ENCODE results near the gene SFXN3. TPM values are rescaled to one million over a fixed set of nuclear protein-coding genes. Genes with fewer than 3 reads are reported as not detected.
A peak's percentile ranks its signal among the peaks of the same experiment; 100 is the strongest.

Gene SFXN3
- total RNA-seq, 1 donor from 2014 or later = 81.0 TPM

DNA sequence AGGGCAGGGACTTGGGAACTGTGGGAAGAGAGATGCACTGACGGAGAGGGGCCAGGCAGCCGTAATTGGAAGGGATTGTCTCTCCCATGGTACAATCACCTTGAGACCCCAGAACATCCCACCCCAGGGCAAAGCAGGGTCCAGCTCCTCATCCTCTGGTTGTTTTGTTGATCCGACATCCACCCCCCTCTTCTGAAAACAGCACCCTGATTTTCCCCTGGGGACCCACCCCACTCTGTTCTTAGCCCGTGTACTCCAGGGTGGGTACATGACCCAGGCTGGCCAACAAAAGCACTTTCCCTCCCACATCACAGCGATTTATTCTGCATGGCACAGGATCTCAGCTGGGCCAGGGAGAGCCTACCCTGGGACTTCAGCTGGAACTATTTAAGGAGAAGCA, 14.2 kb upstream of the SFXN3 start:
- H3K27ac Mint-ChIP-seq (ENCODE audit: unreplicated experiment) = no peak overlapping the region
- TF ChIP-seq, protein P1, sequence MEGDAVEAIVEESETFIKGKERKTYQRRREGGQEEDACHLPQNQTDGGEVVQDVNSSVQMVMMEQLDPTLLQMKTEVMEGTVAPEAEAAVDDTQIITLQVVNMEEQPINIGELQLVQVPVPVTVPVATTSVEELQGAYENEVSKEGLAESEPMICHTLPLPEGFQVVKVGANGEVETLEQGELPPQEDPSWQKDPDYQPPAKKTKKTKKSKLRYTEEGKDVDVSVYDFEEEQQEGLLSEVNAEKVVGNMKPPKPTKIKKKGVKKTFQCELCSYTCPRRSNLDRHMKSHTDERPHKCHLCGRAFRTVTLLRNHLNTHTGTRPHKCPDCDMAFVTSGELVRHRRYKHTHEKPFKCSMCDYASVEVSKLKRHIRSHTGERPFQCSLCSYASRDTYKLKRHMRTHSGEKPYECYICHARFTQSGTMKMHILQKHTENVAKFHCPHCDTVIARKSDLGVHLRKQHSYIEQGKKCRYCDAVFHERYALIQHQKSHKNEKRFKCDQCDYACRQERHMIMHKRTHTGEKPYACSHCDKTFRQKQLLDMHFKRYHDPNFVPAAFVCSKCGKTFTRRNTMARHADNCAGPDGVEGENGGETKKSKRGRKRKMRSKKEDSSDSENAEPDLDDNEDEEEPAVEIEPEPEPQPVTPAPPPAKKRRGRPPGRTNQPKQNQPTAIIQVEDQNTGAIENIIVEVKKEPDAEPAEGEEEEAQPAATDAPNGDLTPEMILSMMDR (IDR thresholded peaks at IDR 0.05) = no peak
- no peak for DNase-seq (ENCODE audit: extremely low spot score, unreplicated experiment)
- no peak overlapping the region for H3K4me3 Mint-ChIP-seq (ENCODE audit: unreplicated experiment)
- H3K27me3 Mint-ChIP-seq (ENCODE audit: unreplicated experiment) = no peaks in the 10 kb centered on the region
- no peaks in the 10 kb centered on the region for H3K9me3 Mint-ChIP-seq (ENCODE audit: unreplicated experiment)
- peaks cover 34% of the 10 kb centered on the region for H3K4me1 Mint-ChIP-seq (ENCODE audit: unreplicated experiment)
- H3K36me3 Mint-ChIP-seq (ENCODE audit: unreplicated experiment) = no peaks in the 10 kb centered on the region

DNA sequence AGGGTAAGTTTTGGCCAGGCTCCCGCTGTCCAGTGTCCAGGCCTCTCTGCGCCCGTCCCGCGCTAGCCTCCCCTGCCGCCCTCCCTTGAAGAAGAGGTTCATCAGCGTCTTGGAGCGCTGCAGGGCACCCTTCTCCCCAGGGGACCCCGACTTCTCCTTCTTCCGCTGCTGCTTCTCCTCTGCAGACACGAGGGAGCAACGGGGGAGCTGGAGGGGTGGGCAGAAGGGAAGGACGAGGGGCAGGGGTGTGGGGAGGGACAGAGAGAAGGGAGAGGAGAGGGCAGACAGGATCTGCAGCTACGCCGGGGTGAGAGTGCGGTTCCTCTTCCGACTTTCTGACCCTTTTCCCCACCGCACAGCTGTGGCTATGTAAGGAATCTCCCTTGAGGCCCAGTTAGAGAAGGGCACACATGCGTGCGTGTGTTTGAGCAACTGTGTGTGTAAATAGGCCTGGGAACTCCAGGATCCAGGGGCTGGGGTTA, 12.9 kb upstream of the SFXN3 start:
- TF ChIP-seq, protein P1 (IDR thresholded peaks at IDR 0.05) = no peak
- H3K4me3 Mint-ChIP-seq (ENCODE audit: unreplicated experiment) = no peak overlapping the region
- H3K27ac Mint-ChIP-seq (ENCODE audit: unreplicated experiment) = no peak overlapping the region
- peaks cover 27% of the 10 kb centered on the region for H3K4me1 Mint-ChIP-seq (ENCODE audit: unreplicated experiment)
- no peaks in the 10 kb centered on the region for H3K27me3 Mint-ChIP-seq (ENCODE audit: unreplicated experiment)
- H3K36me3 Mint-ChIP-seq (ENCODE audit: unreplicated experiment) = no peaks in the 10 kb centered on the region
- no peak for DNase-seq (ENCODE audit: extremely low spot score, unreplicated experiment)
- H3K9me3 Mint-ChIP-seq (ENCODE audit: unreplicated experiment) = no peaks in the 10 kb centered on the region

DNA sequence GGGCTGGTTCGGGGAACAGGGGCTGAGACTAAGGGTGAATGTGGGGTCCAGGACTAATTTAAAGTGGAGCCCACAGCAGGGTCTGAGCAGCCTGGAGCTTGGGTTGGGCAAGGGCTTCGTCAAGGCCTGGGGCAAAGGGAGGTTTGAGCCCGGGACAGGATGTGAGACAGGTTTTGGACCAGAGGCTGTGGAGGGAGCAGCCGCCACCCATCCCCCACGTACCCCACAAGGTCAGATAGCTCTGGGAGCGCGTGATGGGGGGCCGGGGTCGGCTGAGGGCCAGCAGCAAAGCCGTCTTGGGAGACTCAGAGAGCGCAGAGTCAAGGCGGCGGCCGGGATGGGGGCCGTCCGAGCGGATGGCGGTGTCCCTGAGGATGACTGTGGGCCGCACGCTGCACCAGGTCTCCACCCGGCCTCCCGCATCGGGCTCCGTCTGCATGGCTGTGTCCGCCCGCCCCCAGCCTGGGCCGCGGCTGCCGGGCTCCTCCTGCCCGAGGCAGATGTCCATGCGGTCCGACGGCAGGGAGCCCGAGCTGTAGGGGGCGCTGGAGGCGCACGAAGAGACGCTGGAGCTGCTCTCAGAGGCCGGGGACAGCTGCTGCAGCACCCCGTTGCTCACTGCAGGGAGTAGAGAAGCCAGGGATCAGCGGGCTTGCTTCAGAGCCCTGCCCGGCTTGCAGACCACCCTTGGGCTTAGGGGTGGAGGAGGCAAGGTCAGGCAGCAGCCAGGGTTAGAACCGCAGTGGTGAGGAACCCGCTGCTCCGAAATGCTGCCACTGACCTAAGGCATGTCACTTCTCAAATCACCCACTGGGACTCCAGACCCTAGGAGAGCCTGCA, 12.2 kb upstream of the SFXN3 start:
- Mint-ChIP-seq H3K27ac (ENCODE audit: unreplicated experiment) (no peak overlapping the region), H3K27me3 (ENCODE audit: unreplicated experiment) (no peaks in the 10 kb centered on the region), H3K4me3 (ENCODE audit: unreplicated experiment) (no peak overlapping the region)

DNA sequence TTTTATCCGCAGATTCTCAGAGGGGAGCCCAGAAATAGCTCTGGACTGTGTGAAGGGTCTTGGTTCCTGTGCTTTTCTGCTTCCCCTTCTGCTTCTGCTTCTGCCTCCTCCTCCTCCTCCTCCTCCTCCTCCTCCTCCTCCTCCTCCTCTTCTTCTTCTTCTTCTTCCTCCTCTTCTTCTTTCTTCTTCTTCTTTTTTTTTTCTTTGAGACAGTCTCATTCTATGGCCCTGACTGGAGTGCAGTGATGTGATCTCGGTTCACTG, 11.7 kb upstream of the SFXN3 start:
- Mint-ChIP-seq H3K27ac (ENCODE audit: unreplicated experiment) (no peak overlapping the region), H3K4me1 (ENCODE audit: unreplicated experiment) (peaks cover 19% of the 10 kb centered on the region), H3K4me3 (ENCODE audit: unreplicated experiment) (no peak overlapping the region), H3K9me3 (ENCODE audit: unreplicated experiment) (no peaks in the 10 kb centered on the region), H3K36me3 (ENCODE audit: unreplicated experiment) (no peaks in the 10 kb centered on the region), H3K27me3 (ENCODE audit: unreplicated experiment) (no peaks in the 10 kb centered on the region)
- TF ChIP-seq, protein P1 (IDR thresholded peaks at IDR 0.05) = no peak
- no peak for DNase-seq (ENCODE audit: extremely low spot score, unreplicated experiment)

More for the DNA sequence above, 12.2 kb upstream of the SFXN3 start:
- Mint-ChIP-seq H3K9me3 (ENCODE audit: unreplicated experiment) (no peaks in the 10 kb centered on the region), H3K36me3 (ENCODE audit: unreplicated experiment) (no peaks in the 10 kb centered on the region), H3K4me1 (ENCODE audit: unreplicated experiment) (peaks cover 22% of the 10 kb centered on the region)
- TF ChIP-seq, protein P1 (IDR thresholded peaks at IDR 0.05) = peak; percentile 83
- DNase-seq (ENCODE audit: extremely low spot score, unreplicated experiment) = peak; percentile 94

DNA sequence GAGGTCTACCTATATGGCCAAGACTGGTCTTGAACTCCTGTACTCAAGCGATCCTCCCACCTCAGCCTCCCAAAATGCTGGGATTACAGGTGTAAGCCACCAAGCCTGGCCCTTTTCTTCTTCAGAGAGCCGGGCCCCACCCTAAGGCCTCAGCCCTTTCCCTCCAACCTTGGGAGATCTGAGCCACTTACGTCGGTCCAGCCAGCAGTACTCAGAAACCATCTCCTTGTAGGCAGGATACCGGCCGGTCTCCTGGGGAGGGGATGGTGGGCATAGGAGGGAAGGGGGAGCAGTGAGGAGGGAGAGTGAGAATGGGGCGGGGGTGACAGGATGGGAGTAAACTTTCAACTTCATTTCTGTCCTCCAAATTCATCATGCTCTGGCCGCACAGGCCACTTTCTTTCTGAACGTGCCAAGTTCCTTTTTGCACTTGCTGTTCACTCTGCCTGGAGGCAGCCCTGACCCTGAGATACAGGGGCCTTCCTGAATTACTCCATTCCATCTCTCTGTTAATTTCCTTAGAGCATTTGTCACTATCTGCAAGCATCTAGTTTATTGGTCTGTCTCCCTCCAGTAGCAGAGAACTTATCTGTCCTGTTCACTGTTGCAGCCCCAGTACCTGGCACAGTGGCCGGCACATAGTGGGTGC, 10.5 kb upstream of the SFXN3 start:
- Mint-ChIP-seq H3K36me3 (ENCODE audit: unreplicated experiment) (no peaks in the 10 kb centered on the region), H3K27me3 (ENCODE audit: unreplicated experiment) (no peaks in the 10 kb centered on the region), H3K4me1 (ENCODE audit: unreplicated experiment) (peaks cover 10% of the 10 kb centered on the region), H3K9me3 (ENCODE audit: unreplicated experiment) (no peaks in the 10 kb centered on the region), H3K4me3 (ENCODE audit: unreplicated experiment) (no peak overlapping the region), H3K27ac (ENCODE audit: unreplicated experiment) (no peak overlapping the region)
- TF ChIP-seq, protein P1 (IDR thresholded peaks at IDR 0.05) = no peak
- DNase-seq (ENCODE audit: extremely low spot score, unreplicated experiment) = no peak

All from osteocyte (in vitro differentiated cells).